MG63 (cell line): Measurements from ENCODE around the gene VPS37D. TPM values are rescaled to one million over a fixed set of nuclear protein-coding genes. Genes with fewer than 3 reads are reported as not detected.
A peak's percentile ranks its signal among the peaks of the same experiment; 100 is the strongest.
"Not testable (repeated sequence)": the region's sequence is repeated elsewhere in the genome, so short reads cannot be mapped to it uniquely, and the experiment has no call there.

ENCODE experiments used
- DNase-seq: peaks from one replicate; pipeline ENCODE4 v3.0.0-alpha.2; 2020
- H3K27me3 ChIP-seq: fragments of 250-450 bp; sonication (Bioruptor Pico); 2 replicates; pipeline ENCODE4 v1.5.1; 2020; ENCODE audit warnings: mild to moderate bottlenecking, moderate library complexity
- H3K36me3 ChIP-seq: fragments of 250-450 bp; sonication (Bioruptor Pico); 2 replicates; pipeline ENCODE4 v1.5.1; 2020; ENCODE audit warnings: mild to moderate bottlenecking, moderate library complexity
- H3K4me3 ChIP-seq: fragments of 250-450 bp; sonication (Bioruptor Pico); 2 replicates; pipeline ENCODE4 v1.5.1; 2020; ENCODE audit warnings: mild to moderate bottlenecking, moderate library complexity
- H3K9me3 ChIP-seq: fragments of 250-450 bp; sonication (Bioruptor Pico); 2 replicates; pipeline ENCODE4 v1.5.1; 2020; ENCODE audit warnings: mild to moderate bottlenecking, moderate library complexity
- total RNA-seq: library from RNA; depleted of rRNA; stranded (reverse); fragments of >200 nt; shearing (Covaris generic); gene quantifications from 2 replicates; pipeline ENCODE4 v1.2.3, GENCODE V29; 2014; ENCODE audit warnings: low replicate concordance; rRNA removed

The VPS37D gene
- total RNA-seq, 1 experiment from 2014 or later, result 1.4 TPM

GRCh38 chr7:73712773-73713172 lies 45.1 kb downstream of the VPS37D start:
- H3K36me3 ChIP-seq, result peaks cover 3% of the 10 kb centered on the region; the same call in 1 of the 2 replicates
- no peak for DNase-seq
- no peaks in the 10 kb centered on the region for H3K27me3 ChIP-seq
- H3K4me3 ChIP-seq, result no peak overlapping the region
- no peaks in the 10 kb centered on the region for H3K9me3 ChIP-seq

- H3K4me3 ChIP-seq, result not testable (repeated sequence)
Observed at GRCh38 chr7:73713319-73713718, 45.7 kb downstream of the VPS37D start.

GRCh38 chr7:73715648-73716317 lies 48.2 kb downstream of the VPS37D start:
- H3K36me3 ChIP-seq, result peaks cover 3% of the 10 kb centered on the region; the same call in 1 of the 2 replicates
- peak; percentile 92 for DNase-seq
- H3K9me3 ChIP-seq, result no peaks in the 10 kb centered on the region
- H3K4me3 ChIP-seq, result no peak overlapping the region
- no peaks in the 10 kb centered on the region for H3K27me3 ChIP-seq

More at GRCh38 chr7:73713319-73713718, 45.7 kb downstream of the VPS37D start:
- DNase-seq, H3K27me3 ChIP-seq, H3K36me3 ChIP-seq, H3K9me3 ChIP-seq: not testable (repeated sequence)

GRCh38 chr7:73716318-73716890 lies 48.8 kb downstream of the VPS37D start:
- no peak overlapping the region for H3K4me3 ChIP-seq
- H3K27me3 ChIP-seq, result no peaks in the 10 kb centered on the region
- no peak for DNase-seq
- H3K9me3 ChIP-seq, result no peaks in the 10 kb centered on the region
- H3K36me3 ChIP-seq, result peaks cover 3% of the 10 kb centered on the region; the same call in 1 of the 2 replicates

- Histone ChIP-seq H3K27me3 (no peaks in the 10 kb centered on the region), H3K36me3 (peaks cover 3% of the 10 kb centered on the region; the same call in 1 of the 2 replicates), H3K4me3 (no peak overlapping the region), H3K9me3 (no peaks in the 10 kb centered on the region)
- DNase-seq, result no peak
Observed at GRCh38 chr7:73717025-73717807, 49.6 kb downstream of the VPS37D start.

- peaks cover 3% of the 10 kb centered on the region; the same call in 1 of the 2 replicates for H3K36me3 ChIP-seq
- no peaks in the 10 kb centered on the region for H3K27me3 ChIP-seq
- peak; percentile 69 for DNase-seq
- H3K9me3 ChIP-seq, result no peaks in the 10 kb centered on the region
- peak overlapping the region; percentile 65 for H3K4me3 ChIP-seq
Observed at GRCh38 chr7:73717991-73718405, 50.4 kb downstream of the VPS37D start.

- Histone ChIP-seq H3K36me3 (peaks cover under 1% of the 10 kb centered on the region; the same call in 1 of the 2 replicates), H3K9me3 (no peaks in the 10 kb centered on the region), H3K27me3 (no peaks in the 10 kb centered on the region), H3K4me3 (peak overlapping the region; percentile 65)
- DNase-seq, result no peak
Observed at GRCh38 chr7:73718438-73718881, 50.8 kb downstream of the VPS37D start.

GRCh38 chr7:73718905-73719805 lies 51.5 kb downstream of the VPS37D start, which contains the start of gene STX1A:
STX1A (minus strand) TSS chr7:73719669; CDS start chr7:73719631, 38 bp downstream.
- peak; percentile 67 for DNase-seq
- no peaks in the 10 kb centered on the region for H3K9me3 ChIP-seq
- no peaks in the 10 kb centered on the region for H3K36me3 ChIP-seq
- no peaks in the 10 kb centered on the region for H3K27me3 ChIP-seq
- H3K4me3 ChIP-seq, result peak within 1 kb of the TSS; percentile 65

- H3K4me3 ChIP-seq, result peak overlapping the region; percentile 33
- no peaks in the 10 kb centered on the region for H3K27me3 ChIP-seq
- H3K36me3 ChIP-seq, result no peaks in the 10 kb centered on the region
- DNase-seq, result no peak
- H3K9me3 ChIP-seq, result no peaks in the 10 kb centered on the region
Observed at GRCh38 chr7:73719806-73720169, 52.2 kb downstream of the VPS37D start.

GRCh38 chr7:73720443-73720842 lies 52.8 kb downstream of the VPS37D start:
- H3K9me3 ChIP-seq, DNase-seq, H3K27me3 ChIP-seq, H3K36me3 ChIP-seq, H3K4me3 ChIP-seq: not testable (repeated sequence)

GRCh38 chr7:73721377-73721817 lies 53.8 kb downstream of the VPS37D start:
- peak; percentile 84 for DNase-seq
- Histone ChIP-seq H3K4me3 (no peak overlapping the region), H3K9me3 (no peaks in the 10 kb centered on the region), H3K36me3 (no peaks in the 10 kb centered on the region), H3K27me3 (no peaks in the 10 kb centered on the region)

Other genes with a start within 250 kb of the VPS37D start
- 0.32 and 0.79 TPM in 2 replicates for gene FZD9, start 234.1 kb upstream of the VPS37D start, total RNA-seq
- gene BAZ1B, start 145.5 kb upstream of the VPS37D start, total RNA-seq, result 44.6 and 67.4 TPM in 2 replicates
- 31.6 and 33.3 TPM in 2 replicates for gene BCL7B, start 110.1 kb upstream of the VPS37D start, total RNA-seq
- gene TBL2, start 89.3 kb upstream of the VPS37D start, total RNA-seq, result 68.6 and 79.0 TPM in 2 replicates
- gene MLXIPL, start 43.3 kb upstream of the VPS37D start, total RNA-seq, result not detected in 2 replicates
- gene DNAJC30, start 15.6 kb downstream of the VPS37D start, total RNA-seq, result 5.6 and 6.8 TPM in 2 replicates
- 88.8 and 104 TPM in 2 replicates for gene BUD23, start 15.8 kb downstream of the VPS37D start, total RNA-seq
- 3.8 and 7.8 TPM in 2 replicates for gene STX1A, start 51.8 kb downstream of the VPS37D start, total RNA-seq
- gene ABHD11, start 71.0 kb downstream of the VPS37D start, total RNA-seq, result 5.0 and 16.7 TPM in 2 replicates
- gene CLDN3, start 102.4 kb downstream of the VPS37D start, total RNA-seq, result not detected in 2 replicates
- not detected in 2 replicates for gene CLDN4, start 163.2 kb downstream of the VPS37D start, total RNA-seq
- gene METTL27, start 174.7 kb downstream of the VPS37D start, total RNA-seq, result not detected in 2 replicates
- gene TMEM270, start 193.3 kb downstream of the VPS37D start, total RNA-seq, result not detected in 2 replicates